Activated CD8-positive, alpha-beta T cell treated with anti-CD3 and anti-CD28 coated beads, Interleukin-2, amount 10 ng/mL, durations not matched to agents 7 days and 5 days (primary cell): Measurements from ENCODE around the gene CR1. TPM values are rescaled to one million over a fixed set of nuclear protein-coding genes. Genes with fewer than 3 reads are reported as not detected.
A peak's percentile ranks its signal among the peaks of the same experiment; 100 is the strongest.
"Not testable (repeated sequence)": the region's sequence is repeated elsewhere in the genome, so short reads cannot be mapped to it uniquely, and the experiment has no call there.

ENCODE experiments used
- ATAC-seq: fragments of 150-1000 bp; cut with Tn5 transposase; one replicate; pipeline ENCODE4 v1.10.0; 2021; ENCODE audit warnings: moderate library complexity
- CTCF ChIA-PET: fragments of 350-600 bp; sonication (Branson Sonifier 250); formaldehyde crosslinking; loops from one replicate; lab custom pipeline; 2021; ENCODE audit warnings: antibody characterized with exemption; lab: Charles Lee
- POLR2A ChIA-PET: fragments of 350-600 bp; sonication (Branson Sonifier 250); formaldehyde crosslinking; loops from one replicate; lab custom pipeline; 2021; ENCODE audit warnings: antibody characterized with exemption; lab: Charles Lee
- DNase-seq: peaks from one replicate; pipeline ENCODE4 v3.0.0-alpha.2; 2020
- H3K27ac Mint-ChIP-seq: one replicate; pipeline ENCODE4 v1.8.0; 2021; ENCODE audit warnings: mild to moderate bottlenecking, mixed read lengths
- H3K27me3 Mint-ChIP-seq: one replicate; pipeline ENCODE4 v1.8.0; 2021; ENCODE audit warnings: low read depth, mixed read lengths
- H3K36me3 Mint-ChIP-seq: one replicate; pipeline ENCODE4 v1.8.0; 2021; ENCODE audit warnings: low read depth, mixed read lengths
- H3K4me1 Mint-ChIP-seq: one replicate; pipeline ENCODE4 v1.8.0; 2021; ENCODE audit warnings: low read depth, mixed read lengths
- H3K4me3 Mint-ChIP-seq: one replicate; pipeline ENCODE4 v1.8.0; 2021; ENCODE audit warnings: mild to moderate bottlenecking, mixed read lengths
- H3K9me3 Mint-ChIP-seq: one replicate; pipeline ENCODE4 v1.8.0; 2022; ENCODE audit warnings: mixed read lengths; ENCODE audit not compliant: insufficient read depth
- total RNA-seq, 2 experiments: library from RNA; stranded (reverse); gene quantifications; one replicate each; pipeline ENCODE4 v1.2.3, GENCODE V29; 2021

The CR1 gene
- total RNA-seq, 2 experiments from 2014 or later, result 0.08 to 0.16 TPM

DNA sequence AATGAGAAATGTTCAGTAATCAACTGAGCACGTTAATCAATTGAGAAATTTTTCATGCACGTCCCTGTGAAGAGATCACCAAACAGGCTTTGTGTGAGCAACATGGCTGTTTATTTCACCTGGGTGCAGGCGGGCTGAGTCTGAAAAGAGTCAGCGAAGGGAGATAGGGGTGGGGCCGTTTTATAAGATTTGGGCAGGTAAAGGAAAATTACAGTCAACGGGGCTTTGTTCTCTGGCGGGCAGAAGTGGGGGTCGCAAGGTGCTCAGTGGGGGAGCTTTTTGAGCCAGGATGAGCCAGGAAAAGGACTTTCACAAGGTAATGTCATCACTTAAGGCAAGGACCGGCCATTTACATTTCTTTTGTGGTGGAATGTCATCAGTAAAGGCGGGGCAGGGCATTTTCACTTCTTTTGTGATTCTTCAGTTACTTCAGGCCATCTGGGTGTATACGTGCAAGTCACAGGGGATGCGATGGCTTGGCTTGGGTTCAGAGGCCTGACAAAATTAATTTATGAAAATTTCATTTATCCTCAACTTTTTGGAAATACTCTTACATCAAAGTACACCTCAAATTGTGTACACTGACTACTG lies 137.8 kb downstream of the CR1 start:
- H3K9me3 Mint-ChIP-seq, H3K27me3 Mint-ChIP-seq, H3K4me1 Mint-ChIP-seq, CTCF ChIA-PET, H3K27ac Mint-ChIP-seq, POLR2A ChIA-PET, DNase-seq, H3K36me3 Mint-ChIP-seq, ATAC-seq, H3K4me3 Mint-ChIP-seq: not testable (repeated sequence)

DNA sequence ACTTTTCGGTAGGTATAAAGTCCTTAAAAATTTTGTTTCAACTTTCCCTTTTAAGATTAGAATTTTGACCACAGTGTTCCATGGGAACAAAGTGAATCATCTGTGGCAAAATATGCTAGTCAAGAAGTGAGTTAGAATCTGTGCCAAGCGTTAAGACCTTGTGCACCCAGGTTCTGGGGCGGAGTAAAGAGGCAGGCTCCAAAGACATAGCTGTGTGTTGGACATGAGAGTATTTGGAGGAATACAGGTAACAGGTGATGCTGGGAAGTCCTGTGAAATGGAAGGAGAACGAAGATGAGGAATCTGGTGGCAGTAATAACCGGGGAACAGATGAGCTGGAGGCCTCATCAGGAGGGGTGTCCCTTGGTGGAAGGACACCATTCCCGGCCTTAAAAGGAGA lies 138.3 kb downstream of the CR1 start:
- H3K27ac Mint-ChIP-seq, DNase-seq: not testable (repeated sequence)

DNA sequence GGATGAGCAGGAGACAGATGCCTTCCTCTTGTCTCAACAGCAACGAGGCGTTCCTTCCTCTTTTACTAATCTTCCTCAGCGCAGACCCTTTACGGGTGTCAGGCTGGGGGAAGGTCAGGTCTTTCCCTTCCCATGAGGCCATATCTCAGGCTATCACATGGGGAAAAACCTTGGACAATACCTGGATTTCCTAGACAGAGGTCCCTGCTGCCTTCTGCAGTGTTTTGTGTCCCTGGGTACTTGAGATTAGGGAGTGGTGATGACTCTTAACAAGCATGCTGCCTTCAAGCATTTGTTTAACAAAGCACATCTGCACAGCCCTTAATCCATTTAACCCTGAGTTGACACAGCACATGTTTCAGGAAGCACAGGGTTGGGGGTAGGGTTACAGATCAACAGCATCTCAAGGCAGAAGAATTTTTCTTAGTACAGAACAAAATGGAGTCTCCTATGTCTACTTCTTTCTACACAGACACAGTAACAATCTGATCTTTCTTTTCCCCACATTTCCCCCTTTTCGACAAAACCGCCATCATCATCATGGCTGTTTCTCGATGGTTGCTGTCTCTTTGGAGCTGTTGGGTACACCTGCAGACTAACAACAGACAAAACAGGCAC lies 139.7 kb downstream of the CR1 start:
- ATAC-seq, H3K9me3 Mint-ChIP-seq, H3K27ac Mint-ChIP-seq, H3K4me1 Mint-ChIP-seq, DNase-seq, CTCF ChIA-PET, POLR2A ChIA-PET, H3K36me3 Mint-ChIP-seq, H3K4me3 Mint-ChIP-seq, H3K27me3 Mint-ChIP-seq: not testable (repeated sequence)

More for the DNA sequence above, 138.3 kb downstream of the CR1 start:
- H3K4me3 Mint-ChIP-seq, H3K4me1 Mint-ChIP-seq, H3K27me3 Mint-ChIP-seq, H3K36me3 Mint-ChIP-seq, H3K9me3 Mint-ChIP-seq, CTCF ChIA-PET, ATAC-seq, POLR2A ChIA-PET: not testable (repeated sequence)

DNA sequence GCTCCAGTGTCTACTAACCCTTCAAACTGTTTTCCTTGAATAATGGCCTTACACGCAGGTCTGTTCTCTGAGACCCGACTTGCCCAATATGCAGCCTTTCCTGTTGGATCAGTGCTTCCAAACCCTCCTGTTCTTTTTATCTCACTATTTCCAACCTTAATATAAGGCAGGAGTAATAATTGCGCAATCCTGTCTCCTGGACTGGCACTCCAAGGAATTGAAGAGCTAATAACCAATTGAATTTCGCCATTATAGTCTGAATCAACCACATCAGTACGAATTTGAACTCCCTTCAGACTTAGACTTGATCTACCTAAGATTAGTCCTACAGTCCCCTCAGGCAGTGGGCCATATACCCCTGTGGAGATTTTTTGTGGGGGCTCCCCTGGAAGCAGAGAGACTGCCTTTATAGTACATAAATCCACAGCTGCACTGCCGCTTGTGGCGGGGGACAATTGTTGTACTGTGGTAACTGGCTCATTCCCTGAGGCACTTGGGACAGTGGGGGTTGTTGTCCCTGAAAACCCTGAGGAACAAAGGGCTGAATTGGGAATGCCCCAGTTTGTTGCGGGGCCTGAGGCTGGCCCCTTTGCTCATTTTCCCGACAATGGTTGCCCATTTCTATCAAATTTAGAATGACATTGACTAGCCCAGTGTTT lies 142.7 kb downstream of the CR1 start:
- peaks cover 15% of the 10 kb centered on the region for H3K27me3 Mint-ChIP-seq
- DNase-seq, H3K36me3 Mint-ChIP-seq, H3K9me3 Mint-ChIP-seq, H3K4me1 Mint-ChIP-seq, CTCF ChIA-PET, ATAC-seq, H3K27ac Mint-ChIP-seq, H3K4me3 Mint-ChIP-seq, POLR2A ChIA-PET: not testable (repeated sequence)

DNA sequence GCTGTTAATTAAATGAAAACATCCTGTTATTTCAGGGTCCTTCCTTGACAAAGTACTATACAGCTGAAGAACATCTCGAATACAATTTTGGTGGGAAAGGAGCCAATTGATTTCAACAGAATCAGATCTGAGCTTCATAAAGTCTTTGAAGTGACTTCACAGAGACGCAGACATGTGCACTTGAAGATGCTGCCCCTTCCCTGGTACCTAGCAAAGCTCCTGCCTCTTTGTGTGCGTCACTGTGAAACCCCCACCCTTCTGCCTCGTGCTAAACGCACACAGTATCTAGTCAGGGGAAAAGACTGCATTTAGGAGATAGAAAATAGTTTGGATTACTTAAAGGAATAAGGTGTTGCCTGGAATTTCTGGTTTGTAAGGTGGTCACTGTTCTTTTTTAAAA lies 143.4 kb downstream of the CR1 start:
- H3K9me3 Mint-ChIP-seq, H3K36me3 Mint-ChIP-seq, H3K27ac Mint-ChIP-seq, POLR2A ChIA-PET, H3K4me3 Mint-ChIP-seq, DNase-seq, ATAC-seq, H3K4me1 Mint-ChIP-seq: not testable (repeated sequence)
- peaks cover 17% of the 10 kb centered on the region for H3K27me3 Mint-ChIP-seq
- CTCF ChIA-PET, result interaction anchor here (0.7 kb wide), 1 partner anchor 19 kb away, joined by 3 read pairs; no protein-coding TSS in a partner anchor

DNA sequence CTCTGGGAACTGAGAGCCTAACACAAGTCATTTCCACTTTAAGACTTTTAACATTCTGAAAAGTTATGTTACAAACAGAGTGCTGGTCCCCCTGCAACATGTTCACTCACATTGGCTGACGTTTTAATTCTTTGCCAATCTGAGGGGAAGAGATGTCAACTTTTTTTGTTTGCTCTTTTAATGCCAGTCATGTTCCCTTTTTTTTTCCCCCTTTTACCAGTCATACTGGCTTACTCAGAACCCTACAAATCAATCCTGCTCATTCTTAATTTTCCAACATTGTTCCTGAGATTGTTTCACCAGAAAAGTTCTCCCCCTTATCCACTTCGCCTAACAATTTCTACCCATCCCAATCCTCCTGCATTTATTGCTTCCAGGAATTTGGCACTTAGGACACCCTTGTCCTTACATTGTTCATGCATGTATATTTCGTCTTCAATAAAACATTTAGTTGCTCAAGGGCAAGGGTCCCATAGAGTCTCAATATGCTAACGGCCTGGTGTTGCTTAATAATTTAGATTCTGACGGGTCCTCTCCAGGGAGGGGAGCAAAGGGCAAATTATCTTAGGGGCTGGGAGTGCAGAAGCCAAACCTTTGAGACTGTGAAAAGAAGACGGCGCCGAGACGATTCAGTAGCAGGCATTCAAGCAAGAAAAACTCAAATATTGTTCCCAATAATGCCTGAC lies 148.4 kb downstream of the CR1 start:
- Mint-ChIP-seq H3K27ac (no peak overlapping the region), H3K9me3 (no peaks in the 10 kb centered on the region), H3K4me1 (peaks cover 10% of the 10 kb centered on the region), H3K27me3 (peaks cover 32% of the 10 kb centered on the region), H3K4me3 (peak overlapping the region; percentile 72), H3K36me3 (no peaks in the 10 kb centered on the region)
- POLR2A ChIA-PET, result no interaction called here
- DNase-seq, result no peak
- CTCF ChIA-PET, result no interaction called here
- ATAC-seq, result no peak

DNA sequence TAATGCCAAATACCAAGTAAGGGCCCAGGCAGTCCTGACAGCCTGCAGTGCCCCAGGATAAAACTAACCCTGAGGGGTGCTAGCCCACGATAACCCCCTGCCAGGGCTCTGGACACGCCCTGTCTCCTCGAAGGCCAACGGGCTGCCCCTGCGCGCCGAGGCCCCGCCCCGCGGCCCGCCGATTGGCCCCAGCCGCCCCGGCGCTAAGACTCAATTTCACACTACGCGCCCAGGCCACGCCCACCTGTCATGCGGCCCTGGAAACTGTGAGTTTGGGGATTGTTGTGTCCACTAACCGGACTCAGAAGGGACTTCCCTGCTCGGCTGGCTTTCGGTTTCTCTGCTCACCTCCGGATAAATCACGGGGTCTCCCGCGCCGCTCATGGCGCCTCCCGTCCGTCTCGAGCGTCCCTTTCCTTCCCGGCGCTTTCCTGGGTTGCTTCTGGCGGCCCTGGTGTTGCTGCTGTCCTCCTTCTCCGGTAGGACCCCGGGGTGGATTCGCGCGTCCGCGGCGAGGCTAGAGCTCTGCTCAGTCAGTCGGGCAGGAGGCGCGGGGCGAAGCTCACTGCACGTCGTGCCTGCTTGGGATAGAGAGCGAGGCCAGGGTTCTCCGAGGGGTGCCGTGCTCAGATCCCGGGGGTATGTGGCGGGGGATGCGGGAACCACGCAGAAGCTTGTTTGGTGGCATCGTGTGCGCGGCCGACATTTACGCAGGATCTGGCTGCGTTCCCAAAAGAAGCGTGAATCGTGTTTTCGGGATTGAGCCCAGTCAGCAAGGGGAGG lies 149.1 kb downstream of the CR1 start, which contains the start of gene CR1L:
Gene CR1L, plus strand, starts transcription at position 282 of the 783 bp plus-strand sequence. Its CDS starts 101 bp downstream, at position 383.
- no peaks in the 10 kb centered on the region for H3K36me3 Mint-ChIP-seq
- ChIA-PET POLR2A (no interaction called here), CTCF (no interaction called here)
- H3K9me3 Mint-ChIP-seq, result no peaks in the 10 kb centered on the region
- ATAC-seq (peak; percentile 100), DNase-seq (peak; percentile 80)
- no peak within 1 kb of the TSS for H3K27ac Mint-ChIP-seq
- peaks cover 10% of the 10 kb centered on the region for H3K4me1 Mint-ChIP-seq
- peak within 1 kb of the TSS; percentile 72 for H3K4me3 Mint-ChIP-seq
- peaks cover 32% of the 10 kb centered on the region for H3K27me3 Mint-ChIP-seq

DNA sequence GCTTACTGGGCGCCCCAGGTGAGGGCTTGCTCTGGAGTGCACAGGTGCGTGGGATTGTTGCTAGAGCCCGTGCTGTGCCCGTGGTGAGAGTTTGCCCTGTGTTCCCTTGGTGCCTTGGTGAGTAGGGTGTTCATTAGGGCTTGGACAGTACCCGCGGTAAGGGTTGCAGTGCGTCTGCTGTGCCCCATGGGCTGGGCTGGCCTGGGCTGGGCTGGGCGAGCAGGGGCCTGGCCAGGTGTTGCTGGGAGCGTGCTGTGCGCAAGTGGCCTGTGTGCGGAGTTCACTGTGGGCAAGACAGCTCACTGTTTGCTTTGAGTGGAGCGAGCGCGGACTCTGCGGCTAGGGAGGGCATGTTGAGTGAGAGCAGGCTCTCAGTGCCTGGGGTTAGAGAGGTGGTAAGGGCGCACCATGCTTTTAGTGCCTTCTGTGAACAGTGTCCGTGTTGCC lies 149.7 kb downstream of the CR1 start:
- no peaks in the 10 kb centered on the region for H3K9me3 Mint-ChIP-seq
- ChIA-PET CTCF (no interaction called here), POLR2A (no interaction called here)
- ATAC-seq, result no peak
- H3K4me3 Mint-ChIP-seq, result peak overlapping the region; percentile 72
- H3K4me1 Mint-ChIP-seq, result peaks cover 10% of the 10 kb centered on the region
- no peak overlapping the region for H3K27ac Mint-ChIP-seq
- H3K27me3 Mint-ChIP-seq, result peaks cover 35% of the 10 kb centered on the region
- H3K36me3 Mint-ChIP-seq, result no peaks in the 10 kb centered on the region
- no peak for DNase-seq

DNA sequence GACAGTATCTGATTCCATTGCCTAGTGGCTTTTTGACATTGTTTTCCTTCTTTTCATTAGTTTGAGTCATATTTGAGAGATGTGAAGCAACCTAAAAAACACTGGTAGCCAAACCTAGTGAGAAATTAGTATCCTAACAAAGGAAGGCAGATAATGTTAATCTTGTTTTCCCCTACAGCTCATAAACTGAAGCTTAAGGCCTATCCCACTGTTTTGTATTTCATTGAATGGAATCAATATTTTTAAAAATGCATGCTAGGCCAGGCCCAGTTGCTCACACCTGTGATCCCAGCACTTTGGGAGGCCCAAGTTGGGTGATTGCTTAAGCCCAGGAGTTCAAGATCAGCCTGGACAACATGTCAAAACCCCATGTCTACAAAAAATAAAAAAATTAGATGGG lies 150.2 kb downstream of the CR1 start:
- Mint-ChIP-seq H3K4me1 (peaks cover 10% of the 10 kb centered on the region), H3K27me3 (peaks cover 35% of the 10 kb centered on the region), H3K36me3 (no peaks in the 10 kb centered on the region), H3K9me3 (no peaks in the 10 kb centered on the region), H3K27ac (no peak overlapping the region), H3K4me3 (peak overlapping the region; percentile 72)
- POLR2A ChIA-PET, result no interaction called here
- ATAC-seq, result no peak
- CTCF ChIA-PET, result no interaction called here
- no peak for DNase-seq

DNA sequence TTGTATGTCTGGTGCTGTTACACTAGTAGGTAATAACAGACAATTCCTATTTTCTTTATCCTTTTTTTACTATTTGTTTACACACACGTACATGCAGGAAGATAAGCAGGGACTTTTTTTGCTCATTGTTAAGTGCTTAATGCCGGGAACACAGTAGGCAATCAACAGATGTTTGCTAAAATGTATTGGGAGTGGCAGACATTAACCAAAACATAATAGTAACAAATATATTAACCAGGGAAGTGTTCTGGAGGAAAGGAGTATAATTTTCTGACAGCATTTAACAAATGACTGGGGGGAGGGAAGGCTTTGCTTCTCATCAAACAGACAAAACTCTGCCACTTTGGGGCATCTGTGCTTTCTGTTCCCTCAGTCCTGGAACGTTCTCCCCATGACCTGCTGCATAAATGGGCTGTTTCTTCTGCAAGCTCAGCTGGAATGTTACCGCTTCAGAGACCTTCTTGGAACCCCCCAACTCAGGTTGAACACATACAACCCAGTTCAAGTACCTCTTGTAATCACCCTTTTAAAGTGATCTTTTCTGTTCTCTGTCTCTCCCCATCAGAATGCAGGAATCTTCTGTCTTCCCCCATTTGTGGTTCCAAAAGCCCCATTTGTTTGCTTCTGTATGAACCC lies 151.1 kb downstream of the CR1 start:
- DNase-seq, result no peak
- ChIA-PET CTCF (no interaction called here), POLR2A (no interaction called here)

DNA sequence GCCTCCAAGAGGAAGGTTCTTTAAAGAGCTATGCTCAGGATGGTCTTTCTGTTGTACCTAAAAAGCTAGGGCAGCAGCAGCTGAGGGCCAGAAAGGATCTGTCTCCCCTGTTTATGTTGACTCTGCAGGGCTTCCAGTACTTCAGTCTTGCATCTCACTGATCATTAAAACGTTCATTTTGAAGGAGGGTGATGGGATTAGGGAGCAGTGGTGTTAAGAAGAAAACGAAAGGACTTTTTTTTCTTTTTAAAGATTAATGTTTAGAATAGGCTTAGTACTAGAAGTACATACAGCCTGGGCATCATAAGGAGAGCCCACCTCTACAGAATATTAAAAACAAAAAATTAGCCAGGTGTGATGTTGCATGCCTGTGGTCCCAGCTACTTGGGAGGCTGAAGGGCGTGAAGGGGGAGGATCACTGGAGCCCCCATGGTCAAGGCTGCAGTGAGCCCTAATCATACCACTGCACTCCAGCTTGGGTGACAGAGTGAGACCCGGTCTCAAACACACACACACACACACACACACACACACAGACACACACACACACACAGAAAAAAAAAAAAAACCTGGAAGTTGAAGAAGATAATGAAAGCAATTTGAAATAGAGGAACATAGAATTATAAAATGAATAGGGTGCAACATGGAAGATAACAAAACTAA lies 151.8 kb downstream of the CR1 start:
- H3K4me1 Mint-ChIP-seq, result peaks cover 10% of the 10 kb centered on the region
- no peaks in the 10 kb centered on the region for H3K36me3 Mint-ChIP-seq
- no peak for DNase-seq
- POLR2A ChIA-PET, result no interaction called here
- no peak overlapping the region for H3K27ac Mint-ChIP-seq
- no peak overlapping the region for H3K4me3 Mint-ChIP-seq
- H3K27me3 Mint-ChIP-seq, result peaks cover 31% of the 10 kb centered on the region
- ATAC-seq, result no peak
- CTCF ChIA-PET, result no interaction called here
- no peaks in the 10 kb centered on the region for H3K9me3 Mint-ChIP-seq

More for the DNA sequence above, 151.1 kb downstream of the CR1 start:
- Mint-ChIP-seq H3K4me3 (no peak overlapping the region), H3K9me3 (no peaks in the 10 kb centered on the region), H3K4me1 (peaks cover 10% of the 10 kb centered on the region), H3K36me3 (no peaks in the 10 kb centered on the region), H3K27me3 (peaks cover 32% of the 10 kb centered on the region), H3K27ac (no peak overlapping the region)
- ATAC-seq, result no peak
